ENCODE measurements around the gene SLC5A9. TPM values are rescaled to one million over a fixed set of nuclear protein-coding genes. Genes with fewer than 3 reads are reported as not detected.

SLC5A9 gene
- total RNA-seq, 1 experiment from 2014 or later, result not detected

DNA sequence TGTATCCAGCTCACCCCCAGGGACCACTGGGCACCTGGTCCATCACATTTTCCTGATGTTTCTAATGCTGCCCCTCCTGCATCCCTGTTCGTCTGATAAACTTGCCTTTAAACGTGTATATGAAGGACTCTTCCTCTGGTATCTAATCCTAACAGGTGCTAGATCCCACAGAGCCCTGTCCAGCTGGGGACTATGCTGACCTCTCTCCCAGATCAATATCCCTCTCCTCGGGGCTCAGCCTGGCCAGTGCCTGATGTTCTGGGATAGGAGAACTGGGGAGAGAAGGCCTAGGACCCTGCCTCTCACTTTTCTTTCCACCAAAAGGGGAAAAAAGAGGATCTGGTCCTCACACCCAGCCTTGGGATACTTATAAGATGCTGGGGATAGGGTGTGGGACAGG, 1.4 kb upstream of the SLC5A9 start (continued):
- TF ChIP-seq, protein P1, sequence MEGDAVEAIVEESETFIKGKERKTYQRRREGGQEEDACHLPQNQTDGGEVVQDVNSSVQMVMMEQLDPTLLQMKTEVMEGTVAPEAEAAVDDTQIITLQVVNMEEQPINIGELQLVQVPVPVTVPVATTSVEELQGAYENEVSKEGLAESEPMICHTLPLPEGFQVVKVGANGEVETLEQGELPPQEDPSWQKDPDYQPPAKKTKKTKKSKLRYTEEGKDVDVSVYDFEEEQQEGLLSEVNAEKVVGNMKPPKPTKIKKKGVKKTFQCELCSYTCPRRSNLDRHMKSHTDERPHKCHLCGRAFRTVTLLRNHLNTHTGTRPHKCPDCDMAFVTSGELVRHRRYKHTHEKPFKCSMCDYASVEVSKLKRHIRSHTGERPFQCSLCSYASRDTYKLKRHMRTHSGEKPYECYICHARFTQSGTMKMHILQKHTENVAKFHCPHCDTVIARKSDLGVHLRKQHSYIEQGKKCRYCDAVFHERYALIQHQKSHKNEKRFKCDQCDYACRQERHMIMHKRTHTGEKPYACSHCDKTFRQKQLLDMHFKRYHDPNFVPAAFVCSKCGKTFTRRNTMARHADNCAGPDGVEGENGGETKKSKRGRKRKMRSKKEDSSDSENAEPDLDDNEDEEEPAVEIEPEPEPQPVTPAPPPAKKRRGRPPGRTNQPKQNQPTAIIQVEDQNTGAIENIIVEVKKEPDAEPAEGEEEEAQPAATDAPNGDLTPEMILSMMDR (IDR thresholded peaks at IDR 0.05 in 2 of 3, conservative IDR thresholded peaks at IDR 0.05 in 1 of 3; ENCODE audit: borderline replicate concordance in 1 of 3, insufficient read depth in 1 of 3, low read depth in 2 of 3, low read length in 2 of 3), result no peak
- no peak for TF ChIP-seq ZNF274 (IDR thresholded peaks at IDR 0.05; ENCODE audit: low read depth, low read length)

DNA sequence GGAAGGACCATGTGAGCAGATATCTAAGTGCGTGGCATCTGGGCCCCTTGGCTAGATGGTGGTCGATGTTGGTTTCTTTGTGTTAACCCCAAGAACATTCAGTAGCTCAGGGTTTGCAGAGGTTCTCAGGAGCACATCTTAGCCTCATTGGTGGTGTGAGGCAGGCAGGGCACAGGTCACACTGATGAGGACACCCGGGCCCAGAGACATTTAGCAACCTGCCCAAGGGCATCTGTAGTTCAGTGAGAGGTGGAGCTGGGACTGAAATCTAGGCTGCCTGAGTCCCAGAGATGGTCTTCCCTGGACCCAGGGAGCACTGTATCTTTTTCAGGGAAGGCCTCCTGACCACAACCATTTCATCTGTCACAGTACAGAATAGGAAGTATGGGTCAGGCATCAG, 859 bp upstream of the SLC5A9 start:
- Histone ChIP-seq H4K20me1 (ENCODE audit: insufficient read depth) (no peaks in the 10 kb centered on the region), H3K9me3 (ENCODE audit: control insufficient read depth in 1 of 2, insufficient read depth in 1 of 2, low read depth in 1 of 2, low read length in 2 of 2) (no peaks in the 10 kb centered on the region), H2AFZ (ENCODE audit: low read depth, low read length, poor library complexity, severe bottlenecking) (no peak overlapping the region), H3K9ac (ENCODE audit: low read length) (no peak overlapping the region), H3K9me2 (ENCODE audit: insufficient read depth) (no peaks in the 10 kb centered on the region), H3K4me2 (ENCODE audit: low read length) (no peak overlapping the region), H3K27ac (ENCODE audit: low read depth, low read length) (no peak overlapping the region), H3K27me3 (ENCODE audit: insufficient read depth, low read length) (no peaks in the 10 kb centered on the region), H3K4me3 (replicated peaks in 1 of 2; ENCODE audit: low read depth in 1 of 2, low read length in 2 of 2) (no peak overlapping the region), H3K4me1 (ENCODE audit: control insufficient read depth in 1 of 2, insufficient read depth in 2 of 2, low read length in 2 of 2) (no peaks in the 10 kb centered on the region), H3K79me2 (ENCODE audit: insufficient read depth, low read length) (no peaks in the 10 kb centered on the region), H3K36me3 (ENCODE audit: control insufficient read depth in 1 of 2, insufficient read depth in 2 of 2, low read length in 2 of 2) (no peaks in the 10 kb centered on the region)
- intact Hi-C loops (cut with micrococcal nuclease), result no loop called here
- no peak for ATAC-seq
- BruUV-seq (replicated peaks), result no TSS peak
- no peak for DNase-seq (ENCODE audit: low read depth, low spot score)
- TF ChIP-seq CEBPB (IDR thresholded peaks at IDR 0.05; ENCODE audit: low read depth), result no peak
- TF ChIP-seq, protein P2, sequence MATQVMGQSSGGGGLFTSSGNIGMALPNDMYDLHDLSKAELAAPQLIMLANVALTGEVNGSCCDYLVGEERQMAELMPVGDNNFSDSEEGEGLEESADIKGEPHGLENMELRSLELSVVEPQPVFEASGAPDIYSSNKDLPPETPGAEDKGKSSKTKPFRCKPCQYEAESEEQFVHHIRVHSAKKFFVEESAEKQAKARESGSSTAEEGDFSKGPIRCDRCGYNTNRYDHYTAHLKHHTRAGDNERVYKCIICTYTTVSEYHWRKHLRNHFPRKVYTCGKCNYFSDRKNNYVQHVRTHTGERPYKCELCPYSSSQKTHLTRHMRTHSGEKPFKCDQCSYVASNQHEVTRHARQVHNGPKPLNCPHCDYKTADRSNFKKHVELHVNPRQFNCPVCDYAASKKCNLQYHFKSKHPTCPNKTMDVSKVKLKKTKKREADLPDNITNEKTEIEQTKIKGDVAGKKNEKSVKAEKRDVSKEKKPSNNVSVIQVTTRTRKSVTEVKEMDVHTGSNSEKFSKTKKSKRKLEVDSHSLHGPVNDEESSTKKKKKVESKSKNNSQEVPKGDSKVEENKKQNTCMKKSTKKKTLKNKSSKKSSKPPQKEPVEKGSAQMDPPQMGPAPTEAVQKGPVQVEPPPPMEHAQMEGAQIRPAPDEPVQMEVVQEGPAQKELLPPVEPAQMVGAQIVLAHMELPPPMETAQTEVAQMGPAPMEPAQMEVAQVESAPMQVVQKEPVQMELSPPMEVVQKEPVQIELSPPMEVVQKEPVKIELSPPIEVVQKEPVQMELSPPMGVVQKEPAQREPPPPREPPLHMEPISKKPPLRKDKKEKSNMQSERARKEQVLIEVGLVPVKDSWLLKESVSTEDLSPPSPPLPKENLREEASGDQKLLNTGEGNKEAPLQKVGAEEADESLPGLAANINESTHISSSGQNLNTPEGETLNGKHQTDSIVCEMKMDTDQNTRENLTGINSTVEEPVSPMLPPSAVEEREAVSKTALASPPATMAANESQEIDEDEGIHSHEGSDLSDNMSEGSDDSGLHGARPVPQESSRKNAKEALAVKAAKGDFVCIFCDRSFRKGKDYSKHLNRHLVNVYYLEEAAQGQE (IDR thresholded peaks at IDR 0.05; ENCODE audit: low read depth), result no peak
- TF ChIP-seq, protein P3, sequence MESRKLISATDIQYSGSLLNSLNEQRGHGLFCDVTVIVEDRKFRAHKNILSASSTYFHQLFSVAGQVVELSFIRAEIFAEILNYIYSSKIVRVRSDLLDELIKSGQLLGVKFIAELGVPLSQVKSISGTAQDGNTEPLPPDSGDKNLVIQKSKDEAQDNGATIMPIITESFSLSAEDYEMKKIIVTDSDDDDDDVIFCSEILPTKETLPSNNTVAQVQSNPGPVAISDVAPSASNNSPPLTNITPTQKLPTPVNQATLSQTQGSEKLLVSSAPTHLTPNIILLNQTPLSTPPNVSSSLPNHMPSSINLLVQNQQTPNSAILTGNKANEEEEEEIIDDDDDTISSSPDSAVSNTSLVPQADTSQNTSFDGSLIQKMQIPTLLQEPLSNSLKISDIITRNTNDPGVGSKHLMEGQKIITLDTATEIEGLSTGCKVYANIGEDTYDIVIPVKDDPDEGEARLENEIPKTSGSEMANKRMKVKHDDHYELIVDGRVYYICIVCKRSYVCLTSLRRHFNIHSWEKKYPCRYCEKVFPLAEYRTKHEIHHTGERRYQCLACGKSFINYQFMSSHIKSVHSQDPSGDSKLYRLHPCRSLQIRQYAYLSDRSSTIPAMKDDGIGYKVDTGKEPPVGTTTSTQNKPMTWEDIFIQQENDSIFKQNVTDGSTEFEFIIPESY (IDR thresholded peaks at IDR 0.05; ENCODE audit: extremely low read depth, insufficient replicate concordance, low read length), result no peak
- TF ChIP-seq, protein P1 (IDR thresholded peaks at IDR 0.05 in 2 of 3, conservative IDR thresholded peaks at IDR 0.05 in 1 of 3; ENCODE audit: borderline replicate concordance in 1 of 3, insufficient read depth in 1 of 3, low read depth in 2 of 3, low read length in 2 of 3), result no peak
- TF ChIP-seq EZH2phosphoT487 (IDR thresholded peaks at IDR 0.05; ENCODE audit: borderline replicate concordance), result no peak
- POLR2A ChIA-PET, result no interaction called here
- RAD21 ChIA-PET (ENCODE audit: low non-redundant PET in 1 of 2, low total read pairs in 2 of 2, uncharacterized antibody in 2 of 2, unreplicated experiment in 2 of 2), result no interaction called here
- CTCF ChIA-PET, result no interaction called here

All from HCT116 (cell line).